K562 (cell line): ENCODE data around the gene EIF4E1B. TPM values are rescaled to one million over a fixed set of nuclear protein-coding genes. Genes with fewer than 3 reads are reported as not detected.

Experiments used
- ATF1 ChIP-seq, 2 experiments: fragments of 450-650 bp in 1 of 2; IDR thresholded peaks; 2 replicates each; pipeline ENCODE4 v1.6.1; 2016; ENCODE audit warnings: missing compliant biosample characterization in 1 of 2, missing genetic modification characterization in 1 of 2
- BRD4 ChIP-seq: fragments of 200-600 bp; sonication (generic); IDR thresholded peaks from 2 replicates; pipeline ENCODE4 v1.6.1; 2017; ENCODE audit warnings: inconsistent platforms
- CCAR2 ChIP-seq: fragments of 200-400 bp; formaldehyde crosslinking; IDR thresholded peaks from 2 replicates; pipeline ENCODE4 v1.6.1; 2017; ENCODE audit warnings: mild to moderate bottlenecking, low read depth, low read length
- CSDE1 ChIP-seq, 2 experiments: fragments of 450-650 bp; IDR thresholded peaks; 2 replicates each; pipeline ENCODE4 v1.6.1; 2016; ENCODE audit warnings: mild to moderate bottlenecking in 1 of 2
- DIDO1 ChIP-seq: fragments of 450-650 bp; IDR thresholded peaks from 2 replicates; pipeline ENCODE4 v1.6.1; 2016; ENCODE audit warnings: low read depth, missing biosample characterization, missing genetic modification characterization
- HDAC8 ChIP-seq: fragments of 450-650 bp; IDR thresholded peaks from 2 replicates; pipeline ENCODE4 v1.6.1; 2016; ENCODE audit warnings: mild to moderate bottlenecking, missing genetic modification characterization, moderate library complexity, missing compliant biosample characterization
- HNRNPK ChIP-seq: fragments of 200-400 bp; formaldehyde crosslinking; IDR thresholded peaks from one replicate; pipeline ENCODE4 v1.6.1; 2018; ENCODE audit warnings: mild to moderate bottlenecking, low read depth, low read length; ENCODE audit not compliant: poor library complexity, severe bottlenecking
- KLF16 ChIP-seq: IDR thresholded peaks from 2 replicates; pipeline ENCODE4 v1.6.1; 2016; ENCODE audit warnings: antibody characterized with exemption
- LCOR ChIP-seq: sonication (generic); formaldehyde crosslinking; IDR thresholded peaks from 2 replicates; pipeline ENCODE4 v1.8.0; 2022; ENCODE audit warnings: mild to moderate bottlenecking, missing genetic modification reagents
- MCM5 ChIP-seq: fragments of 450-650 bp; IDR thresholded peaks from 2 replicates; pipeline ENCODE4 v1.6.1; 2016; ENCODE audit warnings: low read depth
- NELFE ChIP-seq: IDR thresholded peaks from 2 replicates; pipeline ENCODE4 v1.6.1; 2011; ENCODE audit warnings: mild to moderate bottlenecking; ENCODE audit not compliant: insufficient read depth, insufficient read length
- PREB ChIP-seq: sonication (generic); formaldehyde crosslinking; IDR thresholded peaks from 2 replicates; pipeline ENCODE4 v1.8.1; 2023; ENCODE audit warnings: mild to moderate bottlenecking, missing genetic modification reagents
- RBM14 ChIP-seq: fragments of 200-400 bp; formaldehyde crosslinking; IDR thresholded peaks from 2 replicates; pipeline ENCODE4 v1.6.1; 2018; ENCODE audit warnings: low read depth, mild to moderate bottlenecking, low read length, moderate library complexity, borderline replicate concordance; ENCODE audit not compliant: insufficient read depth
- SOX6 ChIP-seq: fragments of 450-650 bp; IDR thresholded peaks from 2 replicates; pipeline ENCODE4 v1.6.1; 2014; ENCODE audit warnings: mild to moderate bottlenecking
- ZBTB17 ChIP-seq: fragments of 450-650 bp; formaldehyde crosslinking; IDR thresholded peaks from 2 replicates; pipeline ENCODE4 v1.4.0; 2020; ENCODE audit warnings: mild to moderate bottlenecking
- ZBTB40 ChIP-seq, 2 experiments: fragments of 450-650 bp in 1 of 2; sonication (generic) in 1 of 2; formaldehyde crosslinking in 1 of 2; IDR thresholded peaks; 2 replicates each; pipeline versions ENCODE4 v1.7.1 to v1.9.0; 2016 to 2022; ENCODE audit warnings: inconsistent platforms in 1 of 2, mild to moderate bottlenecking in 1 of 2, missing genetic modification reagents in 1 of 2
- ZKSCAN3 ChIP-seq: fragments of 250-450 bp; sonication (Bioruptor Pico); IDR thresholded peaks from 2 replicates; pipeline ENCODE4 v1.4.0; 2020
- ZNF217 ChIP-seq: sonication (generic); formaldehyde crosslinking; IDR thresholded peaks from 2 replicates; pipeline ENCODE4 v1.8.0; 2022; ENCODE audit warnings: mild to moderate bottlenecking, missing genetic modification reagents
- ZNF274 ChIP-seq: IDR thresholded peaks from 2 replicates; pipeline ENCODE4 v1.6.1; 2011; ENCODE audit warnings: low read depth, mild to moderate bottlenecking, low read length, moderate library complexity, borderline replicate concordance
- polyA plus RNA-seq, 8 experiments: library from polyadenylated mRNA; depleted of rRNA in 4 of 8; stranded (reverse) in 5 of 8; unstranded in 3 of 8; fragments of >200 nt; fragmentation: Nextera tagmentation in 2 of 8; fragmentation: Illumina TruSeq in 1 of 8; extraction: Ambion mirVana in 2 of 8; extraction: Trizol in 1 of 8; gene quantifications; 2 replicates each; pipeline versions ENCODE4 v1.2.1 to v1.2.3, GENCODE V29; 2011 to 2014; ENCODE audit warnings: inconsistent platforms in 1 of 8, missing spikeins in 1 of 8
- total RNA-seq, 7 experiments: library from RNA; depleted of rRNA in 6 of 7; stranded (reverse); fragments of >200 nt in 6 of 7; fragmentation: Illumina TruSeq in 2 of 7; extraction: Trizol in 2 of 7; gene quantifications; 2 replicates each; pipeline versions ENCODE4 v1.2.1 to v1.2.3, GENCODE V29; 2011 to 2021; ENCODE audit warnings: low replicate concordance in 1 of 7

Gene EIF4E1B
- total and polyA plus RNA-seq, 9 of the 15 experiments (the other 6 are each of a cell fraction or from before 2014, with no cell fraction given): not detected

- 0 out of 2 replicates have a peak, but pooled peaks have one; percentile 19 for TF ChIP-seq LCOR (CRISPR knock-in tag)
- TF ChIP-seq KLF16: peak; percentile 89
- TF ChIP-seq NELFE: no peak
- no peak for TF ChIP-seq ZBTB40 (IDR thresholded peaks at IDR 0.05)
- TF ChIP-seq ZBTB40 (CRISPR knock-in tag; IDR thresholded peaks at IDR 0.05): no peak
- no peak for TF ChIP-seq MCM5
- peak; percentile 93 for TF ChIP-seq SOX6
- no peak for TF ChIP-seq RBM14
- no peak for TF ChIP-seq HDAC8
- no peak for TF ChIP-seq HNRNPK
- no peak for TF ChIP-seq ZBTB17 (CRISPR knock-in tag)
- no peak for TF ChIP-seq ATF1 (CRISPR knock-in tag; IDR thresholded peaks at IDR 0.05)
- no peak for TF ChIP-seq ATF1 (tag; IDR thresholded peaks at IDR 0.05)
- no peak for TF ChIP-seq ZNF274
- TF ChIP-seq ZKSCAN3: no peak
- TF ChIP-seq PREB (CRISPR knock-in tag): no peak
- no peak for TF ChIP-seq ZNF217 (CRISPR knock-in tag)
- no peak for TF ChIP-seq DIDO1 (tag)
- TF ChIP-seq CSDE1 (IDR thresholded peaks at IDR 0.05): no peak
- no peak for TF ChIP-seq BRD4
- no peak for TF ChIP-seq CCAR2
Measured at GRCh38 chr5:176648474-176649194, 18.2 kb downstream of the EIF4E1B start (continued).
